ENCODE results near the gene CITED1.

- TF ChIP-seq EZH2 (IDR thresholded peaks at IDR 0.05; ENCODE audit: insufficient read depth, poor library complexity, severe bottlenecking), result no peak
- TF ChIP-seq EZH2phosphoT487 (IDR thresholded peaks at IDR 0.05; ENCODE audit: insufficient read depth, low read depth), result no peak
Measured at GRCh38 chrX:72326605-72327300, 21.0 kb upstream of the CITED1 start.
